ENCODE measurements around the gene IDH3G.

GRCh38 chrX:153775293-153776119 is 18.7 kb downstream of the IDH3G start:
- TF ChIP-seq ZSCAN18 (tag by site-specific recombination; IDR thresholded peaks at IDR 0.05) (no peak), ZNF24 (tag by site-specific recombination; IDR thresholded peaks at IDR 0.05) (no peak), HOXA7 (CRISPR knock-in tag; IDR thresholded peaks at IDR 0.05; ENCODE audit: borderline replicate concordance) (no peak), BCL6B (tag by site-specific recombination; IDR thresholded peaks at IDR 0.05) (no peak)
- TF ChIP-seq, protein P1, sequence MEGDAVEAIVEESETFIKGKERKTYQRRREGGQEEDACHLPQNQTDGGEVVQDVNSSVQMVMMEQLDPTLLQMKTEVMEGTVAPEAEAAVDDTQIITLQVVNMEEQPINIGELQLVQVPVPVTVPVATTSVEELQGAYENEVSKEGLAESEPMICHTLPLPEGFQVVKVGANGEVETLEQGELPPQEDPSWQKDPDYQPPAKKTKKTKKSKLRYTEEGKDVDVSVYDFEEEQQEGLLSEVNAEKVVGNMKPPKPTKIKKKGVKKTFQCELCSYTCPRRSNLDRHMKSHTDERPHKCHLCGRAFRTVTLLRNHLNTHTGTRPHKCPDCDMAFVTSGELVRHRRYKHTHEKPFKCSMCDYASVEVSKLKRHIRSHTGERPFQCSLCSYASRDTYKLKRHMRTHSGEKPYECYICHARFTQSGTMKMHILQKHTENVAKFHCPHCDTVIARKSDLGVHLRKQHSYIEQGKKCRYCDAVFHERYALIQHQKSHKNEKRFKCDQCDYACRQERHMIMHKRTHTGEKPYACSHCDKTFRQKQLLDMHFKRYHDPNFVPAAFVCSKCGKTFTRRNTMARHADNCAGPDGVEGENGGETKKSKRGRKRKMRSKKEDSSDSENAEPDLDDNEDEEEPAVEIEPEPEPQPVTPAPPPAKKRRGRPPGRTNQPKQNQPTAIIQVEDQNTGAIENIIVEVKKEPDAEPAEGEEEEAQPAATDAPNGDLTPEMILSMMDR (tag by site-specific recombination; IDR thresholded peaks at IDR 0.05), result no peak

All from HEK293 (cell line).